ENCODE measurements around the gene MAPKAPK3. TPM values are rescaled to one million over a fixed set of nuclear protein-coding genes. Genes with fewer than 3 reads are reported as not detected.

Gene MAPKAPK3
- total RNA-seq (2022) = 53.9 and 54.4 TPM in 2 replicates
- Bru-seq, nascent RNA = percentile 59 among the genes with signal in this experiment
- BruChase-seq, experiment 1, labeled RNA remaining after a 6-hour chase = percentile 66 among the genes with signal in this experiment
- BruChase-seq, experiment 2, labeled RNA remaining after a 2-hour chase = percentile 56 among the genes with signal in this experiment
- long read RNA-seq, transcript MAPKAPK3-201 (11 exons, 2,500 nt) = major isoform, 71 of 124 reads
- long read RNA-seq, transcript MAPKAPK3-208 (11 exons, 2,563 nt) = minor isoform, 29 of 124 reads
- long read RNA-seq, partial matches to known transcripts = 13 of 124 reads
- long read RNA-seq, other reads (novel, unspliced or antisense) = 11 of 124 reads

DNA sequence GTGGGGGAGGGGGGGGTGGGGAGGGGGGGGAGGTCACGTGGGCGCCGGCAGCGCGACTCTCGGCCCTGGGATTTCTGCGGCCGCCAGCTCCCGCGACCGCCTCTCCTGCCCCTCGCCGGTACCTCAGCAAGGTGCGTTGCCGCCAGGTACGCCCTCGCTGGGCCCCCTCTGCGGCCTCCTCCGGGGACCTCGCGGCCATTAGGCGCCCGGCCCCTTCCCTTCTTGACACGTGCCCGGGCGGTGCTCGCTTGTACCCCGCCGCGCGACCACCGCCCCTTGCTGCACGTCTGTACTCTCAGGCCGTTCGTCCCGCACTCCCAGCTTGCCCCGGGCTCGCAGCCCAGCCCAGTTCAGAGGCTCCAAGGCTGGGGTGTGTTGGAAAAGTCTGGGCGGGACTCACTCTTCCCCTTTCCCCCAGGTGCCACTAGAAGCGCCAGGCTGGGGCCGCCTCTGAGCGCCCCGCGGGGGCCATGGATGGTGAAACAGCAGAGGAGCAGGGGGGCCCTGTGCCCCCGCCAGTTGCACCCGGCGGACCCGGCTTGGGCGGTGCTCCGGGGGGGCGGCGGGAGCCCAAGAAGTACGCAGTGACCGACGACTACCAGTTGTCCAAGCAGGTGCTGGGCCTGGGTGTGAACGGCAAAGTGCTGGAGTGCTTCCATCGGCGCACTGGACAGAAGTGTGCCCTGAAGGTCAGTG is at the start of gene MAPKAPK3:
MAPKAPK3 (plus strand) TSS at position 56 of the 696 bp plus-strand sequence; CDS start at position 471, 415 bp downstream.
- Mint-ChIP-seq H3K36me3 (ENCODE audit: insufficient read depth, unreplicated experiment) (peaks cover 10% of the 10 kb centered on the region), H3K4me3 (ENCODE audit: unreplicated experiment) (peak within 1 kb of the TSS; percentile 89), H3K4me1 (ENCODE audit: insufficient read depth, unreplicated experiment) (peaks cover 42% of the 10 kb centered on the region), H3K9me3 (ENCODE audit: unreplicated experiment) (no peaks in the 10 kb centered on the region), H3K27me3 (ENCODE audit: insufficient read depth, unreplicated experiment) (no peaks in the 10 kb centered on the region), H3K27ac (ENCODE audit: low read depth, unreplicated experiment) (peak within 1 kb of the TSS; percentile 80)
- BruUV-seq (replicated peaks) = TSS peak; percentile 34
- POLR2A ChIA-PET = interaction anchor here (0.7 to 4.2 kb wide), 12 partner anchors 10 to 882 kb away, joined by 3 to 59 read pairs (median 9); partner anchors contain the start of genes CYB561D2, DCAF1, HEMK1 and MANF
- TF ChIP-seq, protein P1, sequence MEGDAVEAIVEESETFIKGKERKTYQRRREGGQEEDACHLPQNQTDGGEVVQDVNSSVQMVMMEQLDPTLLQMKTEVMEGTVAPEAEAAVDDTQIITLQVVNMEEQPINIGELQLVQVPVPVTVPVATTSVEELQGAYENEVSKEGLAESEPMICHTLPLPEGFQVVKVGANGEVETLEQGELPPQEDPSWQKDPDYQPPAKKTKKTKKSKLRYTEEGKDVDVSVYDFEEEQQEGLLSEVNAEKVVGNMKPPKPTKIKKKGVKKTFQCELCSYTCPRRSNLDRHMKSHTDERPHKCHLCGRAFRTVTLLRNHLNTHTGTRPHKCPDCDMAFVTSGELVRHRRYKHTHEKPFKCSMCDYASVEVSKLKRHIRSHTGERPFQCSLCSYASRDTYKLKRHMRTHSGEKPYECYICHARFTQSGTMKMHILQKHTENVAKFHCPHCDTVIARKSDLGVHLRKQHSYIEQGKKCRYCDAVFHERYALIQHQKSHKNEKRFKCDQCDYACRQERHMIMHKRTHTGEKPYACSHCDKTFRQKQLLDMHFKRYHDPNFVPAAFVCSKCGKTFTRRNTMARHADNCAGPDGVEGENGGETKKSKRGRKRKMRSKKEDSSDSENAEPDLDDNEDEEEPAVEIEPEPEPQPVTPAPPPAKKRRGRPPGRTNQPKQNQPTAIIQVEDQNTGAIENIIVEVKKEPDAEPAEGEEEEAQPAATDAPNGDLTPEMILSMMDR (IDR thresholded peaks at IDR 0.05; ENCODE audit: unreplicated experiment) = no peak
- intact Hi-C loops (cut with micrococcal nuclease) = loop anchor here (2.0 to 10.0 kb wide), 4 partner anchors 354 to 1058 kb away; partner anchors contain the start of genes MANF and TEX264
- DNase-seq (ENCODE audit: unreplicated experiment) = peak; percentile 36
- CTCF ChIA-PET = interaction anchor here (0.6 to 13.5 kb wide), 33 partner anchors 10 to 1240 kb away, joined by 3 to 397 read pairs (median 5); partner anchors contain the start of genes C3orf18, DOCK3, HEMK1 and MANF

DNA sequence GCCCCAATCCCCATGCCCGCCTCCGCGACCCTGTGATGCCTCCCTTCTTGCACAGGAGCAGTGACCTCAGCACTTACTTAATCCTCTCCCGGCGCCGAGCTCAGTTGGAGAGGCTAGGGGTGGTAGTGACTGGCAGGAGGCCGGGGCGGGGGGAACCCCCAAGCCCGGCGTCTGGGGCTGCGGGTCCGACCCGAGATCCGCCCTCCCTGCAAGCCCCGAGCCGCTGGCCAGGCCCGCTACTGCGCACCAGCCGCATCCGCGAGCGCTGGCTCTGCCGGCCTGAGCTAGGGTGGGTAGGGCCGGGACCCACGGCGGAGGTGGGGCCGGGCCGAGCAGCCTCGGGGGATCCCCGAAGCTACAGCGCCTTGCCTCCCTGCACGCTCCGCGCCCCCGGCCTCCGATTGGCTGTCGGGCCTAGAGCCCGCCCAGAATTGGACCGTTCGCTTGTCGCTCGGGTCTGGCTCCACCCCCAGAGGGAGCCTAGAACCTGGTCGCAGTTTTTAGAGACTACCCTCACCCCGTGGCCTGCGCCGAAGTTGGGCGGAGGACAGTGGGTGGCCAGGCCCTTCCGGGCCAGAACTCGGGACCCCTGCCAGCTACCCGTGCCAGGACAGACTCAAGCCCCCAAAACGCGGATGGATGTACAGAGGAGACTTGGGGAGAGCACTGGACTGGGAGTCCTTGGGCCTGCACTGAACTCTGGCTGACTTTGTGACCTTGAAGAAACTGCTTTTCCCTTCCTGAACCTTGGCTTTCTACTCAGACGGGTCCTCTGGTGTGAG is 49.4 kb upstream of the MAPKAPK3 start, which contains the start of gene C3orf18:
C3orf18 (minus strand) TSS at position 362 of the 782 bp plus-strand sequence. CDS start 2,048 bp downstream, outside the sequence.
- Mint-ChIP-seq H3K9me3 (ENCODE audit: unreplicated experiment) (no peaks in the 10 kb centered on the region), H3K4me3 (ENCODE audit: unreplicated experiment) (peak within 1 kb of the TSS; percentile 91), H3K27ac (ENCODE audit: low read depth, unreplicated experiment) (peak within 1 kb of the TSS; percentile 46), H3K27me3 (ENCODE audit: insufficient read depth, unreplicated experiment) (no peaks in the 10 kb centered on the region), H3K36me3 (ENCODE audit: insufficient read depth, unreplicated experiment) (no peaks in the 10 kb centered on the region), H3K4me1 (ENCODE audit: insufficient read depth, unreplicated experiment) (peaks cover 10% of the 10 kb centered on the region)
- peak; percentile 69 for DNase-seq (ENCODE audit: unreplicated experiment)
- BruUV-seq (replicated peaks) = no TSS peak
- ChIA-PET POLR2A (interaction anchor here (0.7 to 5.4 kb wide), 4 partner anchors 11 to 818 kb away, joined by 3 to 63 read pairs (median 26); partner anchors contain the start of genes CISH and MANF), CTCF (interaction anchor here (0.6 to 15.8 kb wide), 3 partner anchors 17 to 46 kb away, joined by 4 to 397 read pairs (median 5); partner anchors contain the start of genes CISH and MAPKAPK3)
- TF ChIP-seq, protein P1 (IDR thresholded peaks at IDR 0.05; ENCODE audit: unreplicated experiment) = no peak
- intact Hi-C loops (cut with micrococcal nuclease) = no loop called here

DNA sequence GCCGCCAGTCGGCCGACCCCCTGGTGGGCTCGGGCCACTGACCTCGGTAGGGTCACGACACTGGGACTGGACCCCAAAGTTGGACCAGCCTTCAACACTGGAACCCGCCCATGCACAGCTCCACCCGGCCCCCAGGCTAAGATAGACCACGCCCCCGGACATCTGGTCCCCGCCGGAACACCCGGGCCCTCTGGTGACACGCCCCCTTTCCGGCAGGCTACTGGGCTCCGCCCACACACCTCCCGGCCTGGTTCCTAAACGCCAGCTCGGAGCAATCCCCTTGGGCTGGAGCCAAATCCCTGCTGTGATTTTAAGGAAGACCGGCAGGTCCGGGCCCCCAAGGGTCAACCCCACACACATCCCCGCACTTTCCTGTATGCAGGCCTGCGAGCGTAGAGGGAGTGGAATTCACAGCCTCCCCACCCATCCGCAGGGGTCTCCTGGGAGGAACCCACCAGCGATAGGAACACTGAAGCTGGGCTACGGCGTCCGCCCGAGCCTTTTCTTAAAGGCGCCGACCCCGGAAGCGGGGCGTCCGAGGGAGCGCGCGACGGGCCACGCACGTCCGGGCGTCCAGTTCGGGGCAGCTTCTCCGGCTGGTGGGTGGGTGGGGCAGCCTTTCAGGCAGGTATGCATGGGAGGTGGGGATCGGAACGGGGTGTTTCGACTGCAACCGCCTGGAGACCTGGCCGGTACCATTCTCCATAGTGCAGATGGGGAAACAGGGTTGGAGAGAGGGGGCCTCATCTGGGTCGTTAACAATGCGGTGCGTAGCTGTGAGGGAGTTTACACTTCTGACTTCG is 47.8 kb upstream of the MAPKAPK3 start, which contains the start of gene HEMK1:
HEMK1 (plus strand) TSS at position 576 of the 803 bp plus-strand sequence. CDS start 1,583 bp downstream, outside the sequence.
- TF ChIP-seq, protein P1 (IDR thresholded peaks at IDR 0.05; ENCODE audit: unreplicated experiment) = no peak
- H3K27ac Mint-ChIP-seq (ENCODE audit: low read depth, unreplicated experiment) = peak within 1 kb of the TSS; percentile 95
- BruUV-seq (replicated peaks) = no TSS peak
- DNase-seq (ENCODE audit: unreplicated experiment) = peak; percentile 94
- H3K4me3 Mint-ChIP-seq (ENCODE audit: unreplicated experiment) = peak within 1 kb of the TSS; percentile 91
- ChIA-PET CTCF (interaction anchor here (0.6 to 15.8 kb wide), 10 partner anchors 14 to 821 kb away, joined by 3 to 397 read pairs (median 6); partner anchors contain the start of genes CISH, MANF, MAPKAPK3 and RBM15B), POLR2A (interaction anchor here (0.6 to 5.4 kb wide), 26 partner anchors 8 to 1372 kb away, joined by 3 to 63 read pairs (median 4); partner anchors contain the start of genes CISH, CYB561D2, DCAF1 and HYAL3)
- H3K9me3 Mint-ChIP-seq (ENCODE audit: unreplicated experiment) = no peaks in the 10 kb centered on the region
- intact Hi-C loops (cut with micrococcal nuclease) = loop anchor here (1.0 kb wide), 1 partner anchor 32 kb away; no protein-coding TSS in a partner anchor
- H3K36me3 Mint-ChIP-seq (ENCODE audit: insufficient read depth, unreplicated experiment) = no peaks in the 10 kb centered on the region
- no peaks in the 10 kb centered on the region for H3K27me3 Mint-ChIP-seq (ENCODE audit: insufficient read depth, unreplicated experiment)
- H3K4me1 Mint-ChIP-seq (ENCODE audit: insufficient read depth, unreplicated experiment) = no peaks in the 10 kb centered on the region

Measured in MCF 10A (cell line).